Suprapubic skin (tissue), 4 donors: ENCODE data around the gene SRPK1.

Source experiments
- EP300 ChIP-seq: sonication (generic); formaldehyde crosslinking; IDR thresholded peaks from one replicate; pipeline ENCODE4 v1.6.1; 2017; ENCODE audit warnings: antibody characterized with exemption
- POLR2A ChIP-seq, 2 donors: fragments of 450-650 bp; IDR thresholded peaks; one replicate each; pipeline ENCODE4 v1.6.1; 2017; ENCODE audit warnings: antibody characterized with exemption in 2 of 2, mild to moderate bottlenecking in 2 of 2, moderate library complexity in 2 of 2
- POLR2AphosphoS5 ChIP-seq, 3 donors: sonication (generic); formaldehyde crosslinking; IDR thresholded peaks; one replicate each; pipeline ENCODE4 v1.6.1; 2017; ENCODE audit warnings: antibody characterized with exemption in 3 of 3
- TF ChIP-seq, protein P1 (sequence below), 2 donors: fragments of 200-600 bp in 1 of 2; fragments of 450-650 bp in 1 of 2; sonication (generic) in 1 of 2; IDR thresholded peaks; one replicate each; pipeline ENCODE4 v1.5.1; 2016 to 2019; ENCODE audit warnings: antibody characterized with exemption in 2 of 2, mild to moderate bottlenecking in 1 of 2, moderate library complexity in 1 of 2

DNA sequence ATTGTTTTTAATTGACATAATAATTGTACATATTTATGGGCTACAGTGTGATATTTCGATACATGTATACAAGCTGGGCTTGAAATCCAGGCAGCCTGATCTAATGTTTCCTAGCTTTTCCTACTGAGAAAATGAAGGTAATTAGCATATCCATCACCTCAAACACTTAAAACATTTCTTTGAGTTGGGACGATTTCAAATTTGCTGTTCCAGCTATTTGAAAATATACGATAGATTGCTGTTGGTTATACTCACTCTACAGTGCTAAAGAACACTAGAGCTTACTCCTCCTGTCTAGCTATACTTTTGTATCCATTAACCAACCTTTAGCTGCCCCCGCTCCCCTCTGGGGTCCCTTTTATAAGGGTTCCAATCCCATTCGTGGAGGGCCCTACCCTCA lies 111.1 kb downstream of the SRPK1 start:
- TF ChIP-seq, protein P1, sequence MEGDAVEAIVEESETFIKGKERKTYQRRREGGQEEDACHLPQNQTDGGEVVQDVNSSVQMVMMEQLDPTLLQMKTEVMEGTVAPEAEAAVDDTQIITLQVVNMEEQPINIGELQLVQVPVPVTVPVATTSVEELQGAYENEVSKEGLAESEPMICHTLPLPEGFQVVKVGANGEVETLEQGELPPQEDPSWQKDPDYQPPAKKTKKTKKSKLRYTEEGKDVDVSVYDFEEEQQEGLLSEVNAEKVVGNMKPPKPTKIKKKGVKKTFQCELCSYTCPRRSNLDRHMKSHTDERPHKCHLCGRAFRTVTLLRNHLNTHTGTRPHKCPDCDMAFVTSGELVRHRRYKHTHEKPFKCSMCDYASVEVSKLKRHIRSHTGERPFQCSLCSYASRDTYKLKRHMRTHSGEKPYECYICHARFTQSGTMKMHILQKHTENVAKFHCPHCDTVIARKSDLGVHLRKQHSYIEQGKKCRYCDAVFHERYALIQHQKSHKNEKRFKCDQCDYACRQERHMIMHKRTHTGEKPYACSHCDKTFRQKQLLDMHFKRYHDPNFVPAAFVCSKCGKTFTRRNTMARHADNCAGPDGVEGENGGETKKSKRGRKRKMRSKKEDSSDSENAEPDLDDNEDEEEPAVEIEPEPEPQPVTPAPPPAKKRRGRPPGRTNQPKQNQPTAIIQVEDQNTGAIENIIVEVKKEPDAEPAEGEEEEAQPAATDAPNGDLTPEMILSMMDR (IDR thresholded peaks at IDR 0.05) = no peak
- TF ChIP-seq POLR2AphosphoS5 (IDR thresholded peaks at IDR 0.05) (no peak), EP300 (no peak), POLR2A (IDR thresholded peaks at IDR 0.05) (no peak)
